Stimulated activated CD8-positive, alpha-beta memory T cell treated with anti-CD3 and anti-CD28 coated beads, Interleukin-15, amount 100 ng/mL, for 1 hour (primary cell): Measurements from ENCODE around the gene CHIC2.

Source experiments
- DNase-seq: peaks from one replicate; pipeline ENCODE4 v3.0.0-alpha.2; 2020; ENCODE audit warnings: low read depth

CHIC2 gene

DNA sequence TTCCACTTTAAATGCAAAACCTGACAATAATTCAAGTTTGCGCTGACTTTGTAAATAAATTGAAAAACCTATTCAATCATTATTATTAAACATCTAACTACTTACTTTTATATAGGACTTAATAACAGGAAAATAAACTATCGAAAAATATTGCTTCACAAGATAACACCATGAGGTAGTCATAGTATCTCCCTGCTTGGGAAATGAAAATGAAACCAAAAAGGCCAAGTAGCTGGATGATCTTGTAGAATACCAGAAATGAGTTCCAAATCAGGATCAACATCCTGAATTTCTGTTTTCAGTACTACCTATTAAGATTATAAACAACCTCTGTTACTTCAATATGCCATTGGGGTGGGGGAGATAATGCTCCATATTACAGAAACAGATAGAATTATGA, 58.9 kb downstream of the CHIC2 start:
- DNase-seq: no peak

DNA sequence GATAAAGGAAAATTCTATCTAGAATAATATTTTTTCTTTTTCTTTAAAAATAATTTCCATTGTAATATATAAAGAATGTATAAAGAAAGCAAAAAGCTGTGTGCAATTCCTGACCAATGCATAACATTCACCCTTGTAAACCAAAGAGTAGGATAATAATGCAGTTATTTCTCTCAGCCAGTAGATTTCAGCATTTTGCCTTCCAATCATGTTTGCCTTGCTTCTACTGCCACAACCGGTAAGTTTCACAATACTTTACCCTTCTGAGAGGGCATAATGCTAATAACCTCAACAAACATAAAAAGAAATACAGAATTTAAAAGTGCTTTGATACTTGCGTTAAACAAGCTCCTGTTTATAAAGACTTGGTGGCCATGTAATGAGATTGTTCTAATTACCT, 59.9 kb downstream of the CHIC2 start:
- no peak for DNase-seq

DNA sequence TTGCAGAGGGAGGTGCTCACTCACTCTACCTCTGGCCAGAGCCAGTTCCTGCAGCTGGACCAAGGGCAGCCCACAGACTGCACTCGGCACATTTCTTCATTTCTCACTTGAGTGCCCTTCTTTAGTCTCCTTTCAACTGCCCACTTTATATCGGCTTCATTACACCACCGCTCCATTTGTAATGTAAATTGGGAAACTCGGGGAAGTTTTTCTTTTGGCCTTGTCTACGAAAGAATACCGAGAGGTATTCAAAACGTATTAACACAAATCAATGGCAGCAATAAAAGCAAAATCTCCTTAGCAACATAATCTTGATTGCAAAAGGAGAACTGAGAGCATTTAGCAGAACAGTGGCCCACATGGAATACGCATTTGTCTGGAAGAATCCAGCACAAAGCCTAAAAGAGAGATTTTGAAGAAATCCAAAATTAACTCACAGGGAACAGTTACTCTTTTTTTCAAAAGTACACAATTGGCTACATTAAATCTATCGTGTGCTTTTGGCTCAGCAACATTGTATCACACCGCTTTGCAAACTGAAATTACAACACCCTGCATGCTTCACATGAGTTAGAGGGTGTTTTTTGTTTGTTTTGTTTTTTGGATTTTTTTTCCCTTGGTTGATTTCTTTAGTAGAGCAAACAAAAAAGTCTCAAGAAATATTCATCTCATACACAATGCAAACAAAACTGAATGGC, 62.6 kb downstream of the CHIC2 start:
- no peak for DNase-seq

DNA sequence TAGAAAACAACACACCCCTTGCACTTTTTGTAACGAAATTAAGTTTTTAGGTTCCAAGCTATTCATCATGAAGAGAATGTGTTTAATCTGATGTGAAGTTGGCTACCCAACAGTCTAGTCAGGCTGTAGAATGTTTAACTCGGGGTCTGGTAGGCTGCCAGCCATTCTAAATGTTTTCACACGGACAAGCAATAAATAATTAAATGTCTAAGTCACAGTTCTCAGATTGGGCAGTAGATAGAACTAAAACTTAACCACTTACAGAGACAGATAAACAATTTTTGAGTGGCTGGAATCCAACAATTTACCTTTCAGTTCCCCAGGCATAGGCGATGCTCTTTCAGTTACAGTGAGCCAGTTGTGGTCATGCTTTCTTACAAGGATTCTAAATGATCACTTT, 66.5 kb downstream of the CHIC2 start:
- no peak for DNase-seq

DNA sequence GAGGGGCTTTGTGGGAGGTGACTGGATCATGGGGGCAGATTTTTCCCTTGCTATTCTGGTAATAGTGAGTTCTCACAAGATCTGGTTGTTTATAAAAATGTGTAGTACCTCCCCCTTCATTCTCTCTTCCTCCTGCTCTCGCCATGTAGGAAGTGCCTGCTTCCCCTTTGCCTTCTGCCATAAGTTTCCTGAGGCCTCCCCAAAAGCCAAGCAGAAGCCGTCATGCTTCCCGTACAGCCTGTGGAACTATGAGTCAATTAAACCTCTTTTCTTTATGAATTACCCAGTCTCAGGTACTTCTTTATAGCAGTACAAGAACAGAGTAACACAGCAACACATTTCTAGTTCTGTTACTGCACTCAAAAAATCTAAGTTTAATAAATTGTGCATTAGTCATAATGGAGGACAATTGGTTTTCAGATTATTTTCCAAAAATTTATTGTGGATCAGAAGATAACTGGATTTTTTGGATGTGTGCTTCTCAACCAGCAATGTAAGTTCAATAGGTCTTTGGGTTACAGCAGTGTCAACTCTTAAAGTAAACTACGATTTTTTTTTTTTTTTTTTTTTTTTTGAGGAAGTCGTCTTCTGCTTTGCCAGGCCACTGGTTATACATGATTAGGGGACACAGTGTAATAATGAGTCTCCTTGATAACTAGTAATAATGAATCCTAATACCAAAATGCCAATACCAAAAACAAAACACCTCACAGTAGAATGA, 69.9 kb downstream of the CHIC2 start:
- DNase-seq: no peak

DNA sequence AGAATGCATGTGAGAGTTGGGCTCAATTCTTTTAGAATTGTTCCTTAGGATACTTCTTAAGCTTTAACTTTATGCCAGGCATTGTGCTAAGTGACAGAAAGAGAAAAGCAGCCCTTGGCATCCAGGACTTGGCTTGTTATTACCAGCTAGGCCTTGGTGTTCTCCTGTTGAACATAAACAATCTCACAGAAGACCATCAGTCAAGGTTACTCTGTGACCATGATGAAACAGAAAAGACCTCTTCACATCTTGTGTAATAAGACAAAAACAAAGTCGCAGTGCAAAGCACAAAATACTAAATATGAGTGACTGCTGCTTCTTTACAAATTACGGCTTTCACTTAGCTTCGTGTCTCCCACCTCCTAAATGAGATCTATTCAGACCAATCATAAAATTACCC, 71.6 kb downstream of the CHIC2 start:
- no peak for DNase-seq

DNA sequence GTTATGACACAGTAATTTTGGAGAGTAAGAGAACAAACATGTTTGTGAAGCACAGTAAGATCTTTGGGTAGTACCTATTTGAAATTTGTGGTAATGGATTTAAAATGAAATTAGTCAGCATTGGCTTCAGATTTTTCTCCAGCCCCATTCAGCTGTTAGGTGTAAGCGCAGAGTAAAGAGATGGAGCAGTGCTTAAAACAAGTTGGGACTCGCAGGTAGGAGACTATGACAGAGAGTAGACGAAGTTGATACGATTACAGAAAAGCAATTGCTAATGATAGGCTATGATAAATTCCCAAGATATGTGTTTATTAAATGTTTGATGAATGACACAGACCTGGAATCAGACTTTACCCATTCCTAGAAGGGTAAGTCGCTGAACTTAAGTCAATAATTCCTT, 72.6 kb downstream of the CHIC2 start:
- DNase-seq: no peak

DNA sequence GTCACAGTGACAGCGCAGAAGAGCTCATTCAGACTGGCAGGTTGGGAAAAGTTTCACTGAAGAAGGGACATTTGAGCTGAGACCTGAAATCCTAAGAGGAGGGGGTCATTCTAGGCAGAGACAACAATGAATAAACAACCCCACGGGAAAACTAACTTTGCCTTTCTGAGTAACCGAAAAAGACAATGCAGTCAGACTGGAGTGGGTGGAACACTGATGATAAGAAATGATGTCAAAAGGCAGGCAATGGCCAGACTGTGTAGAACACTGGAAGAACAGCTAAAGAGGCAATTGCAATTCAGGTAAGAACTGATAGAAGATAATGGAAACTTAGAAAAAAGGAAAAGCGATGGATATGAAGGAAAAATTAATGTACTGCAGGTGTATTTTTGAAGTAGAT, 73.8 kb downstream of the CHIC2 start:
- DNase-seq: no peak

DNA sequence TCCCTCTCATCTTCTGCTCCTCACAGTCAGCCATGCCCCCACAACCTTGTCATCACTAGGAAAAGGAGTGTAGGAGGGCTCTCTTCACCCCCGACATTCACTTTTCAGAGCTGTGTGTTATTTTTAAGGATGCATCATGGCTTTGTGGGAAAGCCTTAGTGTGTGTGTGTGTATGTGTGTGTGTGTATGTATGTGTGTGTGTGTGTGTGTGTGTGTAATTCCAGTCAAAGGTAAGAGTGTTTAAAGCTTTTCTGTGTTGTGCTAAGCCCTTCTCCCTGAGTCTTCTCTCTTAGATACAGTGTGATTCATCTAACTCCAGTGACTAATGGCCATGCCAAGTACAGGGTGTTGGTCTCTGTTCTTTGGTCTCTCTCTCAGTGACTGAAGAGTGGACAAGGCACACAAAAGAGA, 76.6 kb downstream of the CHIC2 start:
- no peak for DNase-seq

DNA sequence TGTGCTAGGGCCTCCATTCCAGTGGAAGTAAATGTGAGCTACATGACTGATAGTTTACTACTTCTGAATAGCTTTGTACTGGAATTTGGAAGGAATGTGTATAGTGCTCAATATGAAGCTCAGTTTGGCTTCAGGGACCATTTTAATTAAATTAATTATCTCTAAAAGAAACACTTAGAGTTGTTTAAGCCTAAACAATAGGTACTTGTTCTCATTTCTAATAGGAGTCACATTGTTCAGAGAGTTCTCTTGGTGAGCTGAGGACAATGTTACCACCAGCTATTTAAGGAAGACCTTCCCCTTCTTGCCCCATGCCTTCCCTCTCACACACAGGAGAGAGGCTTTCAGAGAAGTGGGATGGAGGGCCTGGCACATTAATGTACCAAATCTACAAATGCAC, 78.3 kb downstream of the CHIC2 start:
- no peak for DNase-seq

DNA sequence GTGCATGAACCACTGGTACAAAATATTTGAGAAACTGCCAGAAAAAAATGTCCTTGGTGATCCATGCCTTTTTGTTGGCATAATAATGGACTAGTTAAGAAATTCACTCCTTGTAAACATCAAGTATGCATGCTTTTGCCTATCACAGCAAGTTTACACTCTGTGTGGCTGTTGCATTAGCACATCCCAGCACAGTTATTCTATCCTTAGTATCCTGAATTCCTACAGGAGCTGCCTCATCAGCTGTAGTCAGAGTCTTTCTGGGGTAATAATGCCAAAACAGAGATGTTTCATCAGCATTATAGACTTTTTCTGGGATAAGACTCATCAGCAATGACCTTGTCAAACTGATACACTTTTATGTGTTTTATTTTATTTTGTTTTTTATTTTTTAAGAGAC, 82.8 kb downstream of the CHIC2 start:
- no peak for DNase-seq

DNA sequence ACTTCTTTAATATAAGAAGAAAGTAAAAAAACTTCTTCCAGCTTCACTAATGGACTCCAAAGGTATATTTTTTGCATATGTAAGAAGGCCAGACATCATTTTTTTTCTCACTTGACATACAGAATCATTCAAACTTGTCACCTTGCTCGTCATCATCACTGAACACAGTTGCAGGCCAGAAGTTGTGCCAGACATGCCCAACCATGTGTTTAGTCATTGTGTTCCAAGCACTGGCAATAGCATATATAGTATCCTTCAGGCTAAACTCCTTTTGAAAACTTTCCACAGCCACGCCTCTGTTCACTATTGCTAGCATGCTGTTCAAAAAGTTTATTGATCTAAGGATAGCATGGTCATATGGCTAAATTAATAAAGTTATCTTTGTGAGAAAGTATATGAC, 83.3 kb downstream of the CHIC2 start:
- DNase-seq: no peak

DNA sequence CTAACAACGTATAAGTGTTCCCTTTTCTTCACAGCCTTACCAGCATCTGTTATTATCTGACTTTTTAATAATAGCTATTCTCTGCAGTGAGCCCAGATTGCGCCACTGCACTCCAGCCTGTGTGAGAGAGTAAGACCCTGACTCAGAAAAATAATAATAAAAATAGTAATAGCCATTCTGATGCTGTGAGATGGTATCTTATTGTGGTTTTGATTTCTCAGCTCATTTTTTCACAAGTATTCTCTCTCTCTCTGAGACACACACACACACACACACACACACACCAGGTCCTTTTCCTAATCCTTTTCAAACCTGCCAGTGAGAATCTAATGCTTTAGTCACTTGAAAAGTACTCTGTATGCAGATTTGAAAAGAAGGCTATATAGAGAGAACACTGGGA, 89.8 kb downstream of the CHIC2 start:
- DNase-seq: no peak

DNA sequence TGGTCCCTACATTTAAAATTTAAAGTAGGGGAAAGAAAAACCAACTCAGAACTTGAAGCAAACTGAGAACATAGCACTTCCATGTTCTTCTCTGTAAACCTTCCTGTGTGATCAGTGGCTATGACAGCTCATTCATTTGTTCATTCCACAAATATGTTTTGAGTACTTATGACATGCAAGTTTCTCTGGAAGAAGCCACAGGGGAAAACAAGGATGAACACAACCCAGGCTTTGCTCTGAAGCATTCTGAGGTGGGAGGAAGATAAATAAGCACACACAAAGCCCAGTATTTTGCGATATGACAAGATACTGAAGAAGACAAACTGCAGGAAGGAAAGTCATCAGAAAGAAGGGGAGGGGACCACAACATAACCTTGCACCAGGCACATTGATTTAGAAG, 96.4 kb downstream of the CHIC2 start:
- DNase-seq: no peak

DNA sequence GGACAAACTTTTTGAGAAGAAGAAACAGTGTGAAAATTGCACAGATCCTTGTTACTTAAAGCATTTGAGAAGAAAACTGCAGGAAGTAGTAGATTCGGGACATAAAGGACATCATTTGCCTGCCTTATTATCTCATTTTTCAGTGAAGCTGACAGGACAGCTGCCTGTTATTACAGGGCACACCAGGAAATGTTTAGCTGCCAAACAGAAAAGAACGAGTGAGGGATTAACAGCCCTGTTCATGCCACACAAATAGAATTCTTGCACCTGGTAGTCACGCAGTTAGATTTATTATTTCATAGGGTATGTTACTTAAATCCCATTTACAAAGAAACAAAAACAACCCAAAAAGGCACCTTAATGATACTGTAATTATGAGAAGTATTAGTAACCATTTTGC, 100.6 kb downstream of the CHIC2 start:
- DNase-seq: no peak

DNA sequence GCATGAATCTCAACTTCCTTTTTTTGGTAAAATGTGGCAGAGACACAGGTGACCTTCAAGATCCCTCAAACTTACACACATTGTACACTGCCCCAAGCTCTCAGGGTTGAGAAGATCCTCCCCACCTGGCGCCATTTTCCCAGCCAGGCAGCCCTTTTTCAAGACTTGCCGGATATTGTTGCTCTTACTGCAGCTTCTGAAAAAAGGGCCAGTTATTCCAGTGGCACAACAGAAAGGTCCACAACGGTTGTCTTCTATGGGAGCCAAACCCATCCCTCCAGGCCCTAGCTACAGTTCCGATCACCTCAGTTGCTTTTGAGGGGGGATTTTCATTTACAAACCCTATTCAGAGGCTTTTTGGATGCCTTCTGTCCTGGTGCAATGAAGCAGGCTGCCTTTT, 101.1 kb downstream of the CHIC2 start:
- DNase-seq: no peak

DNA sequence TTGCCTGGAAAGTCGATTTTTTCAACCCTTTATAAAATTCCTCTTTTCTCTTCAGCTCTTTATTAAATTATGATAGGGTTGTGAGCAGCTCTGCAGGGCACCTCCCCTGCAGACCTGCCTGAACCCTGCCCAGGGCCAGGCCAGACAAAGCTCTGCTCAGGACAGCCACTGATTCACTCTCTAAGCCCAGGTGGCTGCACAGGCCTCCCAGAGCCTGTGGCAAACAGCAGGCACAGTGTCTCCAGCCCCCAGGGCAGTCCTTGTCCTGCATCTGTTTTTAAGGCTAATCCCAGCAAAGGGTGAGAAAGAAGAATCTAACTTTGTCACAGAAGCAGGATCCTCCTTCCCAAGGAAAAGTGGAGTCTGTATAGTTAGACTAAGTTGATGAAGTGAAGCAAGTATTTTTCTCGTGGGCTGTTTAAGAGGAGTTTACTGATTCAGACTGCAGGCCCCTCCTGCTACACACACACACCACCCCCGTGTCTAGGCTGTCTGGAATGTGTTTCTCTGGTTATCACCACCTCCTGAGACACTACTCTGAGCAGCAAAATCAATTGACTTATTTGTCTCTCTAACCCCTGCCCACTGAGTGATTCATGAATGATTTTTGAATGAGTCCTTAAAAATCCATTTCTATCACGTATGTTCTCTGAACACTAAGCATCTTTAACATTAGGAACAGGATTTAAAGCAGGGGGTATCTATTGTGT, 101.7 kb downstream of the CHIC2 start:
- no peak for DNase-seq

DNA sequence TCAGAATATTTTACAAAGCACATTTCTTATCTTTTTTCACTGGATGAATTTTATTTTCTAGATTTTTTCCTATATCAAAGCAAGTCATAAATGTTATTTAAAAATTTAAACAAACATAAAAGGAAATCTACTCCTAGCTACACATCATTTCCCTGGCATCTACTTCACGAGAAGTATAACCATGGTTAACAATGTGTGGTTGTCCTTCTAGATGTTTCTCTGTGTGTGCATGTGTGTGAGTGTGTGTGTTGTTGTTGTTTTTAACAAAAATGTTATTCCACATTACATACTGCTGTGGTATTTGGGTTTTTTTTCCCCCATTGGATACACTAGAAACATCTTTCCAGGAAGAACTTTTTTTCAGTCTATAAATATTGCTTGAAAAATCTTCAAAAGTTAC, 103.1 kb downstream of the CHIC2 start:
- no peak for DNase-seq

DNA sequence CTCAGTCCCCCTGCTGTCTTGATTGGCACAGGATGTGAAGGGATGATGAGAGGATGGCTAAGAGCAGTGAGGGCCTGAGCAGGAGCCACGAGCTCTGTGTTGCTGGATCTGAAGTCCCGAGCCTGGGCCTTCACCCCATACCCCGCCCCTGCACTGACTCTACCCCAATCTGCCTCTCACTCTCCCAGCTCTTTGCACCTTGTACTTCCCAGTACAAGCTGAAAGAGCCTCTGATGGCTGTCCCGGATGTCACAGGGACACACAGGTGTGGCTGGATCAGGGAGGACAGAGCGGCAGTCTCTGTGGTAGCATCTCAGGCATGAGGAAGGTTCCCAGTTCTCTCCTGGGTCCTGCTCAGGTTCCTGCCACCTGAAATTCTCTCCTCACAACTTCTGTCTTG, 103.6 kb downstream of the CHIC2 start:
- DNase-seq: no peak
